Measurements from ENCODE around the gene FAT1.

The FAT1 gene

GRCh38 chr4:186557061-186557460, 166.6 kb downstream of the FAT1 start:
- peaks cover 27% of the 10 kb centered on the region for H3K4me1 Mint-ChIP-seq

DNA sequence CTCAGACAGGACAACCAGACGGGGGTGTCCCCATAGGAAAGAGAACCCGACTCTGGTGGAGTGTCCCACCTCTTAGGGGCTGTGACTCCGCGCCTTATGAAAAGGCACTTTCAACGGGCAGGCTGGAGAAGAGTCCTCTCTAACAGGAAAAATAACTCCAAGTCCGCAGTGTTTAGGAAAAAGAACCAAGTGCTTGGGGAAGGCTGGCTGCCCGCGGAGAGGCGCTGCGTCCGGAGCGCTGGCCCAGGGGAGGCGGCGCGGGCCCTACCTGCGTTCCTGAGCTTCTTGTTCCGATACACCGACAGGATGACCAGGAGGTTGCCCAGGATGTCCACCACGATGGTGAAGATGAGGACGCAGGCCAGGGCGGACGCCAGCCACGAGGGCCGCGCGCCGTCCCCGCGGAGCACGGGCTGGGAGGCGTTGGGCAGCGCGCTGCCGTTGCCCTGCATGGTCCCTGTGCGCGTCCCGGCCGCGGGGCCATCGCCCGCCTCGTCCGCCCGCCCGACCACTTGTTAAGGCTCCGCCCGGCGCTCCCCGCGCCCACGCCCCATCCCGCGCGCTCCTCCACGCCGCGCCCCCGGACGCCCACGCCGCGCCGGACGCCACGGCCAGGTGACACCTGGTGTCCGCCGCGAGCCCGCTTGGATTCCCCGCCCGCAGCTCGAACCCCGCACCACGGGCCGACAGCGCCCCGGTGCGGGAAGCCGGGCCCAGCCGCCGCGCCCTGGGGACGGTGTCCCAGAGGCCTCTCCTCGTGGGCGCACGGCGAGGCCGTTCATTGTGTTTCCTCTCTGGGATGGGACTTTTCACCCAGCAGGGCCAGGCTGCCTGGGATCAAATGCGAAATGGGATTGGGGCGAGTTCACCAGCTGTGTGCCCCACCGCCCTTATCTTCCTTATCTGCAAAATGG, 168.5 kb downstream of the FAT1 start, which contains the start of gene MTNR1A:
Gene MTNR1A (minus strand): TSS at position 654 of the 914 bp plus-strand sequence. CDS start 202 bp downstream, at position 452.
- Mint-ChIP-seq H3K27ac (no peak within 1 kb of the TSS), H3K4me3 (peak within 1 kb of the TSS; percentile 87), H3K27me3 (ENCODE audit: low read depth, poor library complexity) (peaks cover 34% of the 10 kb centered on the region), H3K36me3 (ENCODE audit: low read depth) (no peaks in the 10 kb centered on the region), H3K4me1 (peaks cover 27% of the 10 kb centered on the region), H3K9me3 (peaks cover 5% of the 10 kb centered on the region)
- DNase-seq, result peak; percentile 70
- TF ChIP-seq CTCF (IDR thresholded peaks at IDR 0.05), result peak; percentile 16

More at GRCh38 chr4:186557061-186557460, 166.6 kb downstream of the FAT1 start:
- no peak for TF ChIP-seq CTCF (IDR thresholded peaks at IDR 0.05)
- no peak overlapping the region for H3K4me3 Mint-ChIP-seq
- H3K27ac Mint-ChIP-seq, result no peak overlapping the region
- peaks cover 8% of the 10 kb centered on the region for H3K9me3 Mint-ChIP-seq
- no peak for DNase-seq
- no peaks in the 10 kb centered on the region for H3K36me3 Mint-ChIP-seq (ENCODE audit: low read depth)
- H3K27me3 Mint-ChIP-seq (ENCODE audit: low read depth, poor library complexity), result peaks cover 22% of the 10 kb centered on the region

- DNase-seq, result peak; percentile 37
- H3K9me3 Mint-ChIP-seq, result no peaks in the 10 kb centered on the region
- H3K4me1 Mint-ChIP-seq, result peaks cover 27% of the 10 kb centered on the region
- peak; percentile 18 for TF ChIP-seq CTCF (IDR thresholded peaks at IDR 0.05)
- H3K27me3 Mint-ChIP-seq (ENCODE audit: low read depth, poor library complexity), result peaks cover 40% of the 10 kb centered on the region
- H3K27ac Mint-ChIP-seq, result no peak overlapping the region
- no peaks in the 10 kb centered on the region for H3K36me3 Mint-ChIP-seq (ENCODE audit: low read depth)
- peak overlapping the region; percentile 87 for H3K4me3 Mint-ChIP-seq
Observed at GRCh38 chr4:186554539-186554913, 169.1 kb downstream of the FAT1 start.

DNA sequence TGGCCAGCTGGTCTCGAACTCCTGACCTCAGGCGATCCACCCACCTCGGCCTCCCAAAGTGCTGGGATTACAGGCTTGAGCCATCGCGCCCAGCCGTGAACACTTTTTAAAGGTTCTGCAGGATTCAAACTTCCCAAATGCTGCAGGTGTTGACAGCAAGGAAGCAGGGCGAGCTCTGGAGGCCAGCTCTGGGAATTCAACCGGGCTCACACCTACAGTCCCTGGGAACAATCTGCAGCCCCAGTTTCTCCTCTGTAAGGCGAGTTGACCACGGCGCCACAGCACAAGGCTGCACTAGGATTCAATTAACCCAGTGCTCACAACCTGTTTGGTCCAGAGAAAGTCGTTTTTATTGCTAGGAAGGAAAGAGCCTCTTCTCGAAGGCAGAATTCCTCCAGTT, 169.9 kb downstream of the FAT1 start:
- Mint-ChIP-seq H3K36me3 (ENCODE audit: low read depth) (no peaks in the 10 kb centered on the region), H3K4me1 (peaks cover 27% of the 10 kb centered on the region), H3K27ac (no peak overlapping the region), H3K27me3 (ENCODE audit: low read depth, poor library complexity) (peaks cover 44% of the 10 kb centered on the region), H3K4me3 (peak overlapping the region; percentile 87), H3K9me3 (no peaks in the 10 kb centered on the region)
- no peak for TF ChIP-seq CTCF (IDR thresholded peaks at IDR 0.05)
- DNase-seq, result no peak

- H3K27ac Mint-ChIP-seq, result no peak overlapping the region
- H3K9me3 Mint-ChIP-seq, result peaks cover 4% of the 10 kb centered on the region
- no peak for TF ChIP-seq CTCF (IDR thresholded peaks at IDR 0.05)
- DNase-seq, result no peak
- peaks cover 51% of the 10 kb centered on the region for H3K27me3 Mint-ChIP-seq (ENCODE audit: low read depth, poor library complexity)
- no peaks in the 10 kb centered on the region for H3K36me3 Mint-ChIP-seq (ENCODE audit: low read depth)
- no peak overlapping the region for H3K4me3 Mint-ChIP-seq
- peaks cover 17% of the 10 kb centered on the region for H3K4me1 Mint-ChIP-seq
Observed at GRCh38 chr4:186551849-186552248, 171.8 kb downstream of the FAT1 start.

All from nephron progenitor cell (in vitro differentiated cells).